Non-pigmented ciliary epithelial cell (primary cell): ENCODE measurements around the gene CLCNKA.

ENCODE experiments used
- DNase-seq: peaks from one replicate; pipeline ENCODE4 v3.0.0-alpha.2; 2010; ENCODE audit warnings: low read depth

The CLCNKA gene

DNA sequence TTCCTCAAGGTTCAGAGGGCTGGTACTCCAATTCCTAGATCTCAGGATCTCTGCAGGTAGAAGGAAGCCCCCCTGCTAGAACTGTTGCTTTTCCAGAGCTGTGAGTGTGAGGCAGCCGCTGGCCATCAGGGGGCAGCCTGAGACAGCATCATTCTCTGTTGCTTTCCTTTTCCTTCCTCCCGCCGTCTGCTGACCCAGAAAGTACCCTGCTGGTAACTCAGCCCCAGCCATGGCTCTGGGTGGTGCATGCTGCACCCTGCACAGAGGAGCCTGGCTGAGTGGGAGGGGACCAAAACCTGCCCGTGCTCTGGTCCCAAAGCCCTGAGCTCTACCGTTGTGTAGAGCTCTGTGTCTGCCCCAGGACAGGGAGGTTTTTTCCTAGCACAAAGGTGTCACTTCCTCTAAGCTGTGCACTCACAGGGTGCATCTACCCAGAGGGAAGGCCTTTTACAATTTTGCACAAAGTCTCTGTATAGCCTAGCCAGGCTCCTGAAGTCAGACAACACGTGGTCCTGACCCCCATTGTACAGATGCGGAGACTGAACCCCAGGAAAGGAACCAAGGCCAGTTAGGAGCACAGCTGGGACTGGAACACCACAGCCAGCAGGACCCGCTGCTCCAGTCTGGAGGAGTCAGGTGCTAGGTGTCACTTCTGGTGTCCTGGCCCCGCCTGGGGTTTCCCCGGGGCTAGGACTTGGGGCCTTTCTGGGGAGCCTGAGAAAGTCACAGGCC lies 57.3 kb downstream of the CLCNKA start:
- no peak for DNase-seq

DNA sequence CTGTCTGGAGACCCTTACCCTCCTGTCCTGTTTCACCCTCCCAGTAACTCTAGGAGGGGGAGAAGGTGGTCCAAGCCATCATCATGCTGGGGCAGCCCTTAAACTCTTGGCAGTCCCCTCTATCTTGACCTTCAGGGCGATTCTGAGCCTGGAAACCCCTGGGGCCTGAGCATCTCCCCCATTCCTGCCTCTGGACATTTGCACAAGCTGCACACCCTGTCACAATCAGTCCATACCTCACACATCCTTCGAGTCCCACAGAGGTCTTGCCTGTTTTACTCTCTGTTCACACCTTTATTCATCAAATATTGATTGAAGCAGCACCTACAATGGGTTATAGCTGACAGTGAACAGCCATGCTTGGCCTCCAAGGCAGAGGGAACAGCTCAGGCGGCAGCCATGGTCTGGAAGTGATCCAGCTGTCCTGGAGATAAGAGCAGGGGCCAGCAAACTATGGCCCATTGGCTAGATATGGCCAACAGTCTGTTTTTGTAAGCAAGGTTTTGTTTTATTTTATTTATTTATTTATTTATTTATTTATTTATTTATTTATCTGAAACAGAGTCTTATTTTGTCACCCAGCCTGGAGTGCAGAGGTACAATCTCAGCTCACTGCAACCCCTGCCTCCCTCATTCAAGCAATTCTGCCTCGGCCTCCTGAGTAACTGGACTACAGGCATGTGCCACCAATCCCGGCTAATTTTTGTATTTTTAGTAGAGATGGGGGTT lies 58.8 kb downstream of the CLCNKA start:
- no peak for DNase-seq

DNA sequence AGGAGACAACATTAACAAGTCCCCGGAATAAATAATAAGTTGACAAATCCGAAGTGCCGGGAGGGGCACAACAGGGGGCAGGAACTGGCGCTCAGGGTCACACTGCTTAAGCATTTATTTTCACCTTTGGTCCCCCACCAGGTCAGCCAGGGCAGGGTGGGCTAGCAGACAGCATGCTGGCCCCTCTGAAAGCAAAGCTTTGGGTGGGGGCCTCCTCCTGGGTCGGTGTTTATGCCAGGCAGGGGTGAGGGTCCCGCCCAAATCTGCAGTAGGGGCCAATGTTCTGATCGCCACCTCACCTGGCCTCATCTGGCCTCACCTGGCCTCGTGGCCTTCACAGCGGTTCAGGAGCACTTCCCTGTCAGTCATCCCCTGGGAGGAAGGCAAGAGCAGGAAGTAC lies 59.8 kb downstream of the CLCNKA start:
- no peak for DNase-seq

DNA sequence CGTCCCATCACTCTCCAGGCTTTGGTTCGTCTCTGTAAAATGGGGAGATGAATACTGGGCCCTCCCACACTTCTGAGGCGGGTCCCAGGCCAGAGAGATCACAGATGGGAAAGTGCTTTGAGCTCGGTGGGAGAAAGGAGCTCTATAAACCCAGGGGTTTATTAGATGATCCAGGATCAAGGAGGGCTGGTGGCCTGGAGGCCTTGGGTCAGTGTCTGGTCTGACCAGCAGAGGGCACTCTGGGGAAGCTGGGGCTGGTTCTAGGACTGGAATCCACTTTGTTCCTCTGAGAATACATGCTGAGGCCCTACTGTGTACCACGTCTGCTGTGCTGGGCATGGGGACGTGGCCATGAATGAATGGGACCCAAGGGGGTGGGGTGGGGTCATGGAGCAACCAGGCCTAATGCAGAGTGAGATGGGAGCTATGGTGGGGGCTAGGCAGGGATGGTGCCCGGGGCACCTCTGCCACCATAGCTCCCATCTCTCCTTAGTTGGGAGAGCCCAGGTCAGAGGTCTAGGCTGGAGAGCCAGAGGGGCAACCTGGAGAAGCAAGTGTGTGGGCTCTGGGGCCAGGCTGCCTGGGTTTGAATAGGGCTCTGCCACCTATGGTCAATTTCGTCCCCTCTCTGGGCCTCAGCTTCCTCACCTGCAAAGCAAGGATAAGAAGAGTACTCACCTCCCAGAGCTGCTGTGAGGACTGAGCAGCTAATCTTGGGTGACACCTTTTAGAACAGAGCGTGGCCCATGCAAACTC lies 60.6 kb downstream of the CLCNKA start:
- DNase-seq, result no peak

DNA sequence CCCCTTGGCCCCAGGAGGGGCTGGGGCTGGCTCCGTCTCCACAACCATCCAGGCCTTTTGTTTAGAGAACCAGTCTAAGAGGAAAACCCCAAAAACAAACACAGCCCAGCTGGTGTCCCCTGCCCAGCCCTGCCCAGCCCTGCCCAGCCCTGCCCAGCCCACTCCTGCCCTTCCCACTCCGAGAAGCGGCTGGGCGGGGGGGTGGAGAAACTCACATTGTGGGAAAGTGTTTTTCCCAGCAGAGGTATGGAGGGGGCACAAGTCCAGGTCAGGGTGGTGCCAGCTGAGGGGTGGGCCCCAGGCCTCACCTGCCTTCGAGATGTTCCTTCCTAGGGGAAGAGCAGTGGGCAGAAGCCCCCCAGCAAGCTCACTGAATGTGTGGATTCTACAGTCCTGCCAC lies 61.6 kb downstream of the CLCNKA start:
- no peak for DNase-seq
